ENCODE measurements around the gene STK24. TPM values are rescaled to one million over a fixed set of nuclear protein-coding genes. Genes with fewer than 3 reads are reported as not detected.

STK24 gene
- total and polyA plus RNA-seq, 2 of the 4 experiments (the other 2 are of a cell fraction) = 29.2 to 43.4 TPM

DNA sequence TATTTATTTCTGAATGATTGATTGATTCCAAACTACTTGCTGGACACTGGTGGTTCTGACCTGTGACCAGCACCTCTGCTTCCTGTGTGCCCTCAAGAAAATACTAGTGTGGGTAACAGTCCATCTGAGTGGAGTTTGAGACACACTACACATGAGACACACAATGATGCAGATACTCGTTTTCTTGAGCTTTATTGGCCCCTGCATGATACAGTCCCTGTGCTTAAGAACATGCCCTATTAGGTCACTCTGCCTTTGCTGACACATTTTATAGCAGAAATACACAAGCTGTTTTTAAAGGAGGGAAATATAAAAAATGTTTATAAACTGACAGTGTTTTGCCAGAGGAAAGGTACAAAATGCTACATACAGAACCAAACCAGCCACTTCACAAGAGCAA lies 126.9 kb downstream of the STK24 start:
- no peak overlapping the region for H3K56ac ChIP-seq (ENCODE audit: extremely low read depth, insufficient read depth, low read length)
- H2BK15ac ChIP-seq (ENCODE audit: low read depth, low read length) = no peak overlapping the region
- no peak overlapping the region for H2BK5ac ChIP-seq (ENCODE audit: low read depth, low read length, poor library complexity, severe bottlenecking)
- H3K4me1 ChIP-seq (ENCODE audit: control insufficient read depth, insufficient read depth, low read length) = peaks cover 14% of the 10 kb centered on the region
- H2BK20ac ChIP-seq (ENCODE audit: low read depth, low read length) = no peak overlapping the region
- peak overlapping the region; percentile 81; the same call in 1 of the 2 replicates for H3K23ac ChIP-seq (ENCODE audit: low read depth, low read length)
- H3K9me1 ChIP-seq (ENCODE audit: insufficient read depth, low read length) = peaks cover 15% of the 10 kb centered on the region
- peaks cover 9 to 64% of the 10 kb centered on the region in 2 experiments; a peak in 3 of 4 replicates for H3K79me1 ChIP-seq (ENCODE audit: low read depth in 1 of 2, low read length in 2 of 2)
- H3K14ac ChIP-seq (replicated peaks; ENCODE audit: low read depth, low read length) = peak overlapping the region; percentile 65; the same call in 1 of the 2 replicates
- no peak overlapping the region for H3K4me3 ChIP-seq (ENCODE audit: insufficient read depth, low read depth, low read length)
- in situ Hi-C loops (cut with MboI; ENCODE audit: low sequenced_read_pairs) (loop anchor here (10.0 kb wide), 1 partner anchor 385 kb away; no protein-coding TSS in a partner anchor), intact Hi-C loops (cut with micrococcal nuclease) (no loop called here), dilution Hi-C loops (cut with HindIII; ENCODE audit: low sequenced_read_pairs, unreplicated experiment) (loop anchor here (25.0 kb wide), 1 partner anchor 212 kb away; no protein-coding TSS in a partner anchor)
- H2AK5ac ChIP-seq (ENCODE audit: low read depth, low read length) = no peak overlapping the region
- WGBS, 2 experiments (ENCODE audit: extremely low coverage in 2 of 2, insufficient read length in 1 of 2) = no CpG with 5 or more reads among the region's 1 CpG
- no peaks in the 10 kb centered on the region for H3K27me3 ChIP-seq (ENCODE audit: control insufficient read depth, insufficient read depth, low read length)
- H2BK120ac ChIP-seq (ENCODE audit: low read depth, low read length) = no peak overlapping the region
- H3K18ac ChIP-seq (ENCODE audit: low read depth, low read length) = no peak overlapping the region
- no peak overlapping the region for H4K91ac ChIP-seq (ENCODE audit: insufficient read depth, low read depth, low read length)
- ChIA-PET POLR2A (ENCODE audit: unreplicated experiment) (no interaction called here), CTCF (interaction anchor here (1.4 kb wide), 1 partner anchor 204 kb away, joined by 5 read pairs; no protein-coding TSS in a partner anchor)
- peaks cover 51% of the 10 kb centered on the region for H3K36me3 ChIP-seq (ENCODE audit: control insufficient read depth, insufficient read depth, low read length)
- peaks cover 36% of the 10 kb centered on the region for H4K20me1 ChIP-seq (ENCODE audit: insufficient read depth, low read length)
- TF ChIP-seq NFE2L2 (IDR thresholded peaks at IDR 0.05; ENCODE audit: low read depth, low read length) (no peak), RCOR1 (IDR thresholded peaks at IDR 0.05; ENCODE audit: insufficient replicate concordance, low read length) (no peak)
- TF ChIP-seq, protein P1, sequence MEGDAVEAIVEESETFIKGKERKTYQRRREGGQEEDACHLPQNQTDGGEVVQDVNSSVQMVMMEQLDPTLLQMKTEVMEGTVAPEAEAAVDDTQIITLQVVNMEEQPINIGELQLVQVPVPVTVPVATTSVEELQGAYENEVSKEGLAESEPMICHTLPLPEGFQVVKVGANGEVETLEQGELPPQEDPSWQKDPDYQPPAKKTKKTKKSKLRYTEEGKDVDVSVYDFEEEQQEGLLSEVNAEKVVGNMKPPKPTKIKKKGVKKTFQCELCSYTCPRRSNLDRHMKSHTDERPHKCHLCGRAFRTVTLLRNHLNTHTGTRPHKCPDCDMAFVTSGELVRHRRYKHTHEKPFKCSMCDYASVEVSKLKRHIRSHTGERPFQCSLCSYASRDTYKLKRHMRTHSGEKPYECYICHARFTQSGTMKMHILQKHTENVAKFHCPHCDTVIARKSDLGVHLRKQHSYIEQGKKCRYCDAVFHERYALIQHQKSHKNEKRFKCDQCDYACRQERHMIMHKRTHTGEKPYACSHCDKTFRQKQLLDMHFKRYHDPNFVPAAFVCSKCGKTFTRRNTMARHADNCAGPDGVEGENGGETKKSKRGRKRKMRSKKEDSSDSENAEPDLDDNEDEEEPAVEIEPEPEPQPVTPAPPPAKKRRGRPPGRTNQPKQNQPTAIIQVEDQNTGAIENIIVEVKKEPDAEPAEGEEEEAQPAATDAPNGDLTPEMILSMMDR (conservative IDR thresholded peaks at IDR 0.05; ENCODE audit: low read depth, low read length) = no peak
- H2AFZ ChIP-seq (replicated peaks; ENCODE audit: low read length, poor library complexity) = no peak overlapping the region
- H2AK9ac ChIP-seq (replicated peaks; ENCODE audit: low read depth, low read length, poor library complexity) = no peak overlapping the region
- ATAC-seq (ENCODE audit: low read depth) = no peak
- no peak overlapping the region for H4K5ac ChIP-seq (ENCODE audit: low read depth, low read length)
- peak; percentile 37 for DNase-seq
- no peak overlapping the region for H3K9ac ChIP-seq (ENCODE audit: low read depth, low read length)
- H3K27ac ChIP-seq (ENCODE audit: insufficient read depth, low read length) = no peak overlapping the region; the same call in 1 of the 2 replicates
- no peaks in the 10 kb centered on the region for H3K9me3 ChIP-seq (ENCODE audit: control insufficient read depth, insufficient read depth, low read length)
- no peak overlapping the region for H3K4ac ChIP-seq (ENCODE audit: low read depth, low read length)
- no peak overlapping the region for H4K8ac ChIP-seq (ENCODE audit: low read depth in 2 of 2, low read length in 2 of 2)
- H3K4me2 ChIP-seq (ENCODE audit: low read depth, low read length) = no peak overlapping the region
- no TSS peak for BruUV-seq (replicated peaks)
